OCI-M1 (cell line): Measurements from ENCODE around the gene ULK1.
A peak's percentile ranks its signal among the peaks of the same experiment; 100 is the strongest.
"Not testable (repeated sequence)": the region's sequence is repeated elsewhere in the genome, so short reads cannot be mapped to it uniquely, and the experiment has no call there.

Experiments used
- DNase-seq: peaks from one replicate; lab custom pipeline; 2025; lab: John Stamatoyannopoulos, UW

The ULK1 gene

DNA sequence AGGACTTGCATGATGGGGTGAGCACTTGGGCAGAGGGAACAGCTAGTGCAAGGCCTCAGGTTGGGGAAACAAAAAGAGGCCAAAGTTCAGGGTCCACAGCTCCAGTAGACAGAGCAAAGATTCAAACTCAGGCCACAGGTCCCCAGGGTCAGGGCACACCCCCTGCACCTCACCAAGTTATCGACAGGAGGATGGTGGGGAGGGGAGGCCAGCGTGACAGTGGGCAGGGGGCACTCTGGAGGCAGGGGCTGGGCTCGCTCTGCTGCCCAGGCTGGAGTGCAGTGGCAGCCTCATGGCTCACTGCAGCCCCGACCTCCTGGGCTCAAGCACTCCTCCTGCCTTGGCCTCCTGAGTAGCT is 32.4 kb upstream of the ULK1 start:
- DNase-seq = no peak

DNA sequence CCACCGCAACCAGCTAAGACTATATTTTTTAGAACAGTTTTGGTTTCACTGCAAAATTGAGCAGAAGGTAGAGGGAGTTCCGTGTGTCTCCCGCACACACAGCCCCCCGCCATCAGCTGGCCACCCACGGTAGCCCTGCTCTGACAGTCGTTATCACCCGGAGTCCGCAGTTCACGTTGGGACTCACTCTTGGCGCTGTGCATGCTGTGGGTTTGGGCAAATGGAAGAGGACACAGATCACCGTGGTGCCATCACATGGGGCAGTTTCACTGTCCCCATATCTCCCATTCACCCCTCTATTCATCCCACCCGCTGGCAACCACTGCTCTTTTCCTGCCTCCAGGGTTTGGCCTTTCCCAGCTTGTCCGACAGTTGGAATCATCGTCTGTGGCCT is 31.8 kb upstream of the ULK1 start:
- no peak for DNase-seq

- DNase-seq = peak; percentile 62
These were observed 31.3 kb upstream of the ULK1 start for GRCh38 chr12:131862994-131863710.

DNA sequence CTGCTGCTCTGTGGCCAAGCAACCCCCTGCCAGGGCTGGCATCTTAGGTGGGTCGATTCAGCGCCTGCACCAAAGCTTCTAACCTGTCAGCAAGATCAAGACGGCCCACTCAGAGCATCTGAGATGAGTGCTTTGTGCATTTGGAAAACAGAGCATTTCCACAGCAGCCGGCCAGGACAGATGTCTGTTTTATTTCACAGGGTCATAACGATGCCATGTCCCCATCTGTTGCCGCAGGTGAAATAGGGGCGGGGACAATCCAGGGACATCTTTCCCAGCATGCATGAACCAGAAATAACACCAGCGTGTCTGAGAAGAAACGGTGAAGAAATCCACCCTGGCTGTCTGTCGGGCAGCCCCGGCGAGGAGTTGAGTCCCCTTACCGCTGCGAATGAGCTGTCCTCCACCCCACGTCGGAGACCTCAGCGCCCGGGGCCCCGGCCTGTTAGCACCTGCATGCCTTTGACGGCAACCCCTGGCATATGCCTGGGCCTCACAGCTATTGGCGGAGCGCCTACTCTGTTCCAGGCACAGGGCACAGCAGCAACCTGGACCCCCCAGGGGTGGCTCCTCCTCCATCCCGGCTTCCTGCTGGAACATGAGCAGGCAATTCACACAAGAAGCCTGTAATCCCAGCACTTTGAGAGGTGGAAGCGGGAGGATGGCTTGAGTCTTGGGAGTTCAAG is 30.6 kb upstream of the ULK1 start:
- DNase-seq = no peak

GRCh38 chr12:131864469-131864868 is 30.0 kb upstream of the ULK1 start:
- no peak for DNase-seq

DNA sequence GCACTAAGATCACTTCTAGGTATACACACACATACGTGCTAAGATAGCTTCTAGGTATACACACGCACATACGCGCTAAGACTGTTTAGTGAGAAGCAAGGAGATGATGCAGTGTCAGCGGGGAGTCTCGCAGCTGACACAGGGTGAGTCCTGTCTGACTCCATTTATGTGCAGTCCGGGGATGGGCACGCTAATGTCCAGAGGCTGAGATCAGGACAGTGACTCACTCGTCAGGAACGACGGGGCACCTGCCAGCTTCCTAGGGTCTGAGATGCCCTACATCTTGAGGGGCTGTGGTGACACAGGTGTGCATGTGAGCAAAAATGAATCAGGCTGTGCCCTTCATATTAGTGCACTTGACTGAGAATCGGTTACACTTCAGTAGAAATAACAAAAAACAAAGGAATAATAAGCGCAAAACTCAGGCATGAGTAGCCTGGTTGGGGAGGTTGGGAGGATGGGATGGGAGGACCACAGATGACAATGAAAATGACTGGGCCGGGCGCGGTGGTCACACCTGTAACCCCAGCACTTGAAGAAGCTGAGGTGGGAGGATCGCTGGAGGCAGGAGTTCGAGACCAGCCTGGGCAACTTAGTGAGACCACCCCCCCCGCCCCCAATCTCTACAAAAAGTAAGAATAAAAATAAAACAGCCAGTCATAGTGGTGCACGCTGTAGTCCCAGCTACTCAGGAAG is 29.1 kb upstream of the ULK1 start:
- no peak for DNase-seq

- no peak for DNase-seq
These were observed 27.0 kb upstream of the ULK1 start for GRCh38 chr12:131867471-131867870.

DNA sequence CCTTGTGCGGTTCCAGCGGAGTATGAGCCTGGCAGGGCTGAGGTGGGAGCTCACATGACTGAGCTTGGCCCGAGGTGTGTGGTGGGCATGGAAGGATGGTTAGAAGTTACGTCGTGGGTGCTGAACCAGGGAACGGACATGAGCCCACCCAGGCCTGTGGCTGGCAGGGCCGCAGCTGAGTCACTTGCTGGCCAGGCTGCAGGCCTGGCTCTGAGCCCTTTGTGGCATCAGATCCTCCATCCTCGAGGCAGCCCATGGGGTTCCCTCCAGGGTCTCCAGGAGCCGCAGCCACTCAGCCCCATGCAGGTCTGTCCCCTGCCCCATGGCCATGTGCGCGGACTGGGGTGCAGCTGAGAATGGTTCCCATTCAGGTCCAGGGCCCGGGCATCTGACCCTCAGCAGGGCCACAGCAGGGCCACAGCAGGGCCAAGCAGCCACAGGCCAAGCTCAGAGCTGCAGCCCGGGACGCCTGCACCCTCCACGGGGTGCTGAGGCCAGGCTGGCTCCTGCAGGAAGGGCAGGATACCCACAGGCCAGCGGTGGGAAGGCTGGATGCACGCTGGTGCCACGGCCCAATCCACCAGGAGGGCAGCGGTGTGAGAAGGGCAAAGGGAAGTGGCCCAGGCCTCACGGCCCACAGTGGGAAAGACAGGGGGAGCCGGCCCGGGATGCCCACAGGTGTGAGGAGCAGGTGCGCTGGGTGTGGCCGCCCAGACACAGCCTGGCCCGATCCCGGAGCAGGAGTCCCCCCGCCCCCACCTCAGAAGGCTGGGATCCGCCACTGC is 26.3 kb upstream of the ULK1 start:
- DNase-seq = no peak

DNA sequence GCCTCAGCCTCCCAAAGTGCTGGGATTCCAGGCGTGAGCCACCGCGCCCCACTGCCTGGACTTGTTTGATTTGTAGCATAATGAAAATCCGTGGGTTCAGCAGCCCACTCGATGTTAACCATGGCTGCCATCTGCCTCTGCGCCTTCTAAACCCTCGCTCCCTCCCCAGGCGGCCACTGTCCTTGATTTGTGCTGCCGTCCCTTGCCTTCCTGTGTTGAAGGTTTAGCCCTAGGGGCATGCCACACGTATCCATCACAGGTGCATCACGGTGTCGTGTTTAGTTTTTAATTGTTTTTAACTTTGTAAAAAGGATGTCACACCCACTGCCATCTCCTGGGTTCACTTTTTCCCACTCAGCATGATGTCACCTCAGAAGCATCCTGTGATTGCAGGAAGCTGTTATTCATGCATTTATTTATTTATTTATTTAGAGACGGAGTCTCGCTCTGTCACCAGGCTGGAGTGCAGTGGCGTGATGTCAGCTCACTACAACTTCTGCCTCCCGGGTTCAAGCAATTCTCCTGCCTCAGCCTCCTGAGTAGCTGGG is 24.5 kb upstream of the ULK1 start:
- DNase-seq = no peak

- no peak for DNase-seq
These were observed 22.7 kb upstream of the ULK1 start for GRCh38 chr12:131871677-131872076.

DNA sequence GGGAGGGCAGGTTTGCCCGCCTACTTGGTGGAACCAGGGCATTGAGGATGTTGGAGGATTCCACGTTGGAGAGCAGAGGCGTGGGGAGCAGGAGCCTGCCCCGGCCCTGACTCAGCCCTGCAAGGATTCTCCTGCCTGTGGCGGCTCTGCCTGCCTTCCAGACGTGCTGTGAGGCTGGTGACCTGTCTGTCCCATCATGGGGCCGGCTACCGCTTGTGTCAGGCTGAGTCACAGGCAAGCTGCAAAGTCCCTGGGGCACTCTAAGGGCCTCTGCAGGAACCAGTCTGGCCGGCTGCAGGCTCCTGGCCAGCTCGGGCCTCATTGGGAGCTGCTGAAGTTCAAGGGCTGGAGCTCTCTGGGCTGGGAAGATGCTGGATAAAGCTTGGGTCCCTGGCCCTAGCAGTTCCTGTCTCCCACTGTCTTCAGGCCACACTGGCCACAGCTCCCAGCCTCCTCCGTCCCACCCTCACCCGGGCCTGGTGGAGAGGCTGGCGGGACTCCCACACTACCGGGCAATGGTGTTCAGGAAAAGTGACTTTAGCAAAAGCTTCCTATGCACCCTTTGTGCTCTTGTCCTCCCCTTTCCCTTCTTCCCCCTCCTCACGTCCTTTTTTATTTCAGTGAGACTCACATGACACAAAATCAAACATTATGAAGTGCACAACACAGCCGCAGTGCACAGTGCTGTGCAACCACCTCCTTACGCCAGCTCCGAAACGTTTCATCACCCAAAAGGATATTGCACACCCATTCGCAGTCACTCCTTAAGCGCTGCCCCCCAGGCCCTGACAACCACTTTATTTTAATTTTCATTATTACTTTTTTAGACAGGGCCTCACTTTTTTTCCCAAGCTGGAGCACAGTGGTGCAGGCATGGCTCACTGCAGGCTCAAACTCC is 22.0 kb upstream of the ULK1 start:
- no peak for DNase-seq

GRCh38 chr12:131873293-131873692 is 21.1 kb upstream of the ULK1 start:
- DNase-seq = no peak

DNA sequence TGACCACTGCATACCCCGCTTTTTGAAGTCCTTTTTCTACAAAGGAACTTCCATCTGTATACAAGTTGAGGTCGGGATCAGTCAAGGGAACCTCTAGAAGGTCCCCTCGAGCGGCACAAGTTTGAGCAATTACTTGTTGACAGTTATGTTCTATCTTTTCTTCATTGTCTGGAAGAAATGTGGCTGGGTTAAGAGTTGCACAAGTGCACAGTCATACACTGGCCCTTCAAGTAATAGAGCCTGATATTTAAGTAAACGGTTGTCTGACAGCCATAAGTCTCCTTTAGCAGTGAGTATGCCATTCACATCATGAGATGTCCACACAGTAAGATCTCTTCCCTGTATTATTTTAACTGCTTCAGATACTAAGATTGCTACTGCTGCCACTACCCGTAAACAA is 19.4 kb upstream of the ULK1 start:
- DNase-seq = not testable (repeated sequence)

GRCh38 chr12:131877216-131877615 is 17.2 kb upstream of the ULK1 start:
- not testable (repeated sequence) for DNase-seq

DNA sequence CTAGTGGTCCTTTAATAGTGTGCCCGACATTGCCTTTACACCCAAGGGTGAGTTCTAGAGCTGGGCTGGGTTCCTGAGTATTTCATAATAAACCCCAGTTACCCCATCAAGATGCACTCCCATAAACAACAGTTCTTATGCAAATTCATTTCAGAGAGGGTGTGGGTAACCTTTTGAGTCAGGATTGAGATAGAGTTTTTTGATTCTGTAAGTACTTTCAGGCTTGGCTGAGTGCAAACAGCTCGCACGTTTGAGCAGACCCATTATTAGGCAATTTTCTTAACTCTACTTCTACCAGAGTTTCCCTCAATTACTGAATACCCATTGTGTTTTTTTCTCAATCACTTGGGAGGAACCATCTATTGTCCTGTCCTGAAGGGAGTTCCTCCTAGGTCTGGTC is 16.0 kb upstream of the ULK1 start:
- DNase-seq = not testable (repeated sequence)

GRCh38 chr12:131882804-131883520 is 11.5 kb upstream of the ULK1 start:
- peak; percentile 22 for DNase-seq

DNA sequence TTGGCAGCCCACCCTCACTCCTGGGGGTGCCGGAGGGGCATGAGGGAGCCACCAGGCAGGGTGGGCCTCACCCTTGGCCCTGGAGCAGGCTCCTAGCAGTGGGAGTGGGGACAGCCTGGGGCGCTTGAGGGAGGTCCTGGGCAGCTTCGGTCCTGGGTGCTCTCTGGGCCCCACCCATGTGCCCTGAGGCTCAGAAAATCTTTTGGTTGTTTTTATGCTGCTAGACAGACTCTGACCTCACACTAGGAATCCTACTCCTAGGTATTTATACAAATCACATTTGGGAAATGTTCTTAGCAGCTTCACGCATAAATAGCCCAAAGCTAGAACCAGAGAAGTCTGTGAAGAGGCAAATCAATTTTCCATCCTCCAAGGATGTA is 10.9 kb upstream of the ULK1 start:
- DNase-seq = no peak

DNA sequence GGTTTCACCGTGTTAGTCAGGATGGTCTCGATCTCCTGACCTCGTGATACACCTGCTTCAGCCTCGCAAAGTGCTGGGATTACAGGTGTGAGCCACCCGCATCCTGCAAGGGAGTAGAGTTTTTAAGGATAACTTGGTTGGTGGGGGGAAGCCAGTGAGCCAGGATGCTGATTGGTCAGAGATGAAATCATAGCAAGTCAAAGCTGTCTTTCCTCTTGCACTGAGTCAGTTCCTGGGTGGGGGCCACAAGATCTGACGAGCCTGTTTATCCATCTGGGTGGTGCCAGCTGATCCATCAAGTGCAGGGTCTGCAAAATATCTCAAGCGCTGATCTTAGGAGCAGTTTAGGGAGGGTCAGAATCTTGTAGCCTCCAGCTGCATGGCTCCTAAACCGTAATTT is 9.3 kb upstream of the ULK1 start:
- not testable (repeated sequence) for DNase-seq

GRCh38 chr12:131885543-131886057 is 8.8 kb upstream of the ULK1 start:
- no peak for DNase-seq

- not testable (repeated sequence) for DNase-seq
These were observed 2.7 kb upstream of the ULK1 start for GRCh38 chr12:131891722-131892121.
